Neural cell (in vitro differentiated cells): ENCODE data around the gene AMPD2. TPM values are rescaled to one million over a fixed set of nuclear protein-coding genes. Genes with fewer than 3 reads are reported as not detected.

ENCODE experiments used
- H2AFZ ChIP-seq: fragments of 200-600, 300-800 bp; sonication (generic), shearing (Covaris generic); 2 replicates; pipeline ENCODE4 v1.6.0; 2014; ENCODE audit warnings: low read depth, mild to moderate bottlenecking, antibody characterized with exemption, low read length, moderate library complexity
- H3F3A ChIP-seq: fragments of 200-600 bp; shearing (Covaris generic); 2 replicates; pipeline ENCODE4 v1.6.1; 2016; ENCODE audit warnings: mild to moderate bottlenecking, moderate library complexity, mixed read lengths, antibody characterized with exemption, low read length; ENCODE audit not compliant: insufficient read depth, poor library complexity, severe bottlenecking
- H3K27ac ChIP-seq: fragments of 200-600, 300-800 bp; sonication (generic), shearing (Covaris generic); 2 replicates; pipeline ENCODE4 v1.5.1; 2014; ENCODE audit warnings: mild to moderate bottlenecking, low read length, moderate library complexity
- H3K27me3 ChIP-seq: fragments of 300-800, 200-600 bp; sonication (generic), shearing (Covaris generic); 2 replicates; pipeline ENCODE4 v1.6.0; 2014; ENCODE audit warnings: mild to moderate bottlenecking, low read depth, low read length, moderate library complexity; ENCODE audit not compliant: insufficient read depth
- H3K36me3 ChIP-seq: fragments of 300-800, 200-600 bp; sonication (generic), shearing (Covaris generic); 2 replicates; pipeline ENCODE4 v1.5.1; 2014; ENCODE audit warnings: mild to moderate bottlenecking, antibody characterized with exemption, low read length, moderate library complexity; ENCODE audit not compliant: insufficient read depth
- H3K4me2 ChIP-seq: fragments of 300-800, 200-600 bp; sonication (generic), shearing (Covaris generic); 2 replicates; pipeline ENCODE4 v1.6.0; 2014; ENCODE audit warnings: mild to moderate bottlenecking, low read length
- H3K4me3 ChIP-seq: fragments of 300-800, 200-600 bp; sonication (generic), shearing (Covaris generic); 2 replicates; pipeline ENCODE4 v1.5.1; 2014; ENCODE audit warnings: mild to moderate bottlenecking, low read length, moderate library complexity
- H3K79me2 ChIP-seq: fragments of 200-600 bp; shearing (Covaris generic); replicated peaks from 2 replicates; pipeline ENCODE4 v1.6.0; 2014; ENCODE audit warnings: mild to moderate bottlenecking, low read length, moderate library complexity; ENCODE audit not compliant: insufficient read depth
- H3K9ac ChIP-seq: fragments of 300-800, 200-600 bp; sonication (generic), shearing (Covaris generic); 2 replicates; pipeline ENCODE4 v1.6.1; 2016; ENCODE audit warnings: mild to moderate bottlenecking, low read length, mixed read lengths
- H3K9me2 ChIP-seq: fragments of 200-600 bp; shearing (Covaris generic); 2 replicates; pipeline ENCODE4 v1.6.1; 2016; ENCODE audit warnings: mild to moderate bottlenecking, low read length, mixed read lengths; ENCODE audit not compliant: insufficient read depth
- H3K9me3 ChIP-seq: fragments of 200-600, 300-800 bp; sonication (generic), shearing (Covaris generic); 2 replicates; pipeline ENCODE4 v1.6.1; 2016; ENCODE audit warnings: mild to moderate bottlenecking, mixed run types, low read length, moderate library complexity, mixed read lengths
- H4K20me1 ChIP-seq: fragments of 200-600 bp; shearing (Covaris generic); 2 replicates; pipeline ENCODE4 v1.6.1; 2016; ENCODE audit warnings: mild to moderate bottlenecking, mixed run types; ENCODE audit not compliant: insufficient read depth
- EP300 ChIP-seq: fragments of 450-650 bp; conservative IDR thresholded peaks from 2 replicates; pipeline ENCODE4 v1.6.1; 2014; ENCODE audit warnings: antibody characterized with exemption, mild to moderate bottlenecking, moderate library complexity; ENCODE audit not compliant: poor library complexity, severe bottlenecking
- EZH2 ChIP-seq: fragments of 200-600, 300-800 bp; shearing (Covaris generic), sonication (generic); IDR thresholded peaks from 2 replicates; pipeline ENCODE4 v1.6.1; 2014; ENCODE audit warnings: antibody characterized with exemption, low read length, borderline replicate concordance, mild to moderate bottlenecking; ENCODE audit not compliant: insufficient read depth, poor library complexity, severe bottlenecking
- MXI1 ChIP-seq: fragments of 450-650 bp; conservative IDR thresholded peaks from 2 replicates; pipeline ENCODE4 v1.6.1; 2014; ENCODE audit warnings: antibody characterized with exemption, mild to moderate bottlenecking; ENCODE audit not compliant: poor library complexity, severe bottlenecking
- POLR2AphosphoS5 ChIP-seq: IDR thresholded peaks from 2 replicates; pipeline ENCODE4 v1.6.1; 2012
- RAD21 ChIP-seq: fragments of 450-650 bp; conservative IDR thresholded peaks from 2 replicates; pipeline ENCODE4 v1.6.1; 2014; ENCODE audit warnings: antibody characterized with exemption, mild to moderate bottlenecking, moderate library complexity
- REST ChIP-seq: IDR thresholded peaks from 2 replicates; pipeline ENCODE4 v1.6.1; 2012; ENCODE audit warnings: borderline replicate concordance
- SMC3 ChIP-seq: fragments of 450-650 bp; conservative IDR thresholded peaks from 2 replicates; pipeline ENCODE4 v1.6.1; 2014; ENCODE audit warnings: antibody characterized with exemption, mild to moderate bottlenecking, moderate library complexity; ENCODE audit not compliant: poor library complexity
- TAF1 ChIP-seq: IDR thresholded peaks from 2 replicates; pipeline ENCODE4 v1.6.1; 2012; ENCODE audit warnings: low read depth
- polyA plus RNA-seq: library from polyadenylated mRNA; depleted of rRNA; stranded (reverse); fragments of >200 nt; gene quantifications from 2 replicates; pipeline ENCODE4 v1.2.3, GENCODE V29; 2014
- TF ChIP-seq, protein P1 (sequence below): fragments of 450-650 bp; IDR thresholded peaks from 2 replicates; pipeline ENCODE4 v1.5.1; 2014; ENCODE audit warnings: antibody characterized with exemption, mild to moderate bottlenecking, moderate library complexity; ENCODE audit not compliant: poor library complexity, severe bottlenecking

Gene AMPD2
- polyA plus RNA-seq, 1 donor from 2014 or later: 104 TPM

GRCh38 chr1:109641861-109642260 lies 22.2 kb downstream of the AMPD2 start:
- Histone ChIP-seq H3K36me3 (no peaks in the 10 kb centered on the region), H3K79me2 (no peaks in the 10 kb centered on the region), H2AFZ (no peak overlapping the region), H3F3A (no peaks in the 10 kb centered on the region), H3K4me3 (no peak overlapping the region), H3K9me3 (no peaks in the 10 kb centered on the region), H3K27ac (no peak overlapping the region), H4K20me1 (no peaks in the 10 kb centered on the region), H3K27me3 (no peaks in the 10 kb centered on the region), H3K4me2 (no peak overlapping the region), H3K9ac (no peak overlapping the region), H3K9me2 (no peaks in the 10 kb centered on the region)
- TF ChIP-seq SMC3: no peak
- no peak for TF ChIP-seq POLR2AphosphoS5
- no peak for TF ChIP-seq RAD21
- TF ChIP-seq, protein P1, sequence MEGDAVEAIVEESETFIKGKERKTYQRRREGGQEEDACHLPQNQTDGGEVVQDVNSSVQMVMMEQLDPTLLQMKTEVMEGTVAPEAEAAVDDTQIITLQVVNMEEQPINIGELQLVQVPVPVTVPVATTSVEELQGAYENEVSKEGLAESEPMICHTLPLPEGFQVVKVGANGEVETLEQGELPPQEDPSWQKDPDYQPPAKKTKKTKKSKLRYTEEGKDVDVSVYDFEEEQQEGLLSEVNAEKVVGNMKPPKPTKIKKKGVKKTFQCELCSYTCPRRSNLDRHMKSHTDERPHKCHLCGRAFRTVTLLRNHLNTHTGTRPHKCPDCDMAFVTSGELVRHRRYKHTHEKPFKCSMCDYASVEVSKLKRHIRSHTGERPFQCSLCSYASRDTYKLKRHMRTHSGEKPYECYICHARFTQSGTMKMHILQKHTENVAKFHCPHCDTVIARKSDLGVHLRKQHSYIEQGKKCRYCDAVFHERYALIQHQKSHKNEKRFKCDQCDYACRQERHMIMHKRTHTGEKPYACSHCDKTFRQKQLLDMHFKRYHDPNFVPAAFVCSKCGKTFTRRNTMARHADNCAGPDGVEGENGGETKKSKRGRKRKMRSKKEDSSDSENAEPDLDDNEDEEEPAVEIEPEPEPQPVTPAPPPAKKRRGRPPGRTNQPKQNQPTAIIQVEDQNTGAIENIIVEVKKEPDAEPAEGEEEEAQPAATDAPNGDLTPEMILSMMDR: no peak
- TF ChIP-seq TAF1: no peak
- TF ChIP-seq MXI1: no peak
- no peak for TF ChIP-seq EZH2
- no peak for TF ChIP-seq EP300
- no peak for TF ChIP-seq REST

GRCh38 chr1:109642626-109643025 lies 23.0 kb downstream of the AMPD2 start:
- no peaks in the 10 kb centered on the region for H3F3A ChIP-seq
- no peaks in the 10 kb centered on the region for H3K9me2 ChIP-seq
- no peak overlapping the region for H2AFZ ChIP-seq
- no peaks in the 10 kb centered on the region for H3K27me3 ChIP-seq
- H3K9ac ChIP-seq: no peak overlapping the region
- H3K79me2 ChIP-seq: no peaks in the 10 kb centered on the region
- TF ChIP-seq TAF1 (no peak), EP300 (no peak), REST (no peak), EZH2 (no peak), SMC3 (no peak), POLR2AphosphoS5 (no peak), MXI1 (no peak), RAD21 (no peak)
- TF ChIP-seq, protein P1: no peak
- H4K20me1 ChIP-seq: no peaks in the 10 kb centered on the region
- no peak overlapping the region for H3K4me3 ChIP-seq
- no peak overlapping the region for H3K27ac ChIP-seq
- no peaks in the 10 kb centered on the region for H3K9me3 ChIP-seq
- H3K36me3 ChIP-seq: no peaks in the 10 kb centered on the region
- H3K4me2 ChIP-seq: no peak overlapping the region
